ENCODE measurements around the gene EPHB1.
"Not testable (repeated sequence)": the region's sequence is repeated elsewhere in the genome, so short reads cannot be mapped to it uniquely, and the experiment has no call there.

EPHB1 gene

GRCh38 chr3:134776518-134776917, 18.5 kb upstream of the EPHB1 start:
- in situ Hi-C loops (cut with HindIII; ENCODE audit: low sequenced_read_pairs) = no loop called here

- in situ Hi-C loops (cut with HindIII; ENCODE audit: low sequenced_read_pairs) = no loop called here
These were observed 17.7 kb upstream of the EPHB1 start for GRCh38 chr3:134777341-134777740.

- in situ Hi-C loops (cut with HindIII; ENCODE audit: low sequenced_read_pairs) = not testable (repeated sequence)
These were observed 6.8 kb upstream of the EPHB1 start for GRCh38 chr3:134788283-134788682.

GRCh38 chr3:134790065-134790464, 5.0 kb upstream of the EPHB1 start:
- in situ Hi-C loops (cut with HindIII; ENCODE audit: low sequenced_read_pairs) = no loop called here

GRCh38 chr3:134791992-134792391, 3.1 kb upstream of the EPHB1 start:
- in situ Hi-C loops (cut with HindIII; ENCODE audit: low sequenced_read_pairs) = no loop called here

GRCh38 chr3:134792700-134793099, 2.4 kb upstream of the EPHB1 start:
- in situ Hi-C loops (cut with HindIII; ENCODE audit: low sequenced_read_pairs) = no loop called here

- in situ Hi-C loops (cut with HindIII; ENCODE audit: low sequenced_read_pairs) = no loop called here
These were observed 1.5 kb upstream of the EPHB1 start for GRCh38 chr3:134793562-134793961.

GRCh38 chr3:134794323-134794722, 737 bp upstream of the EPHB1 start:
- in situ Hi-C loops (cut with HindIII; ENCODE audit: low sequenced_read_pairs) = no loop called here

GRCh38 chr3:134795746-134796280, 753 bp downstream of the EPHB1 start:
- in situ Hi-C loops (cut with HindIII; ENCODE audit: low sequenced_read_pairs) = no loop called here

GRCh38 chr3:134796281-134797056, 1.4 kb downstream of the EPHB1 start:
- in situ Hi-C loops (cut with HindIII; ENCODE audit: low sequenced_read_pairs) = no loop called here

GRCh38 chr3:134797057-134797740, 2.1 kb downstream of the EPHB1 start:
- in situ Hi-C loops (cut with HindIII; ENCODE audit: low sequenced_read_pairs) = no loop called here

GRCh38 chr3:134797741-134798451, 2.8 kb downstream of the EPHB1 start:
- in situ Hi-C loops (cut with HindIII; ENCODE audit: low sequenced_read_pairs) = no loop called here

- in situ Hi-C loops (cut with HindIII; ENCODE audit: low sequenced_read_pairs) = no loop called here
These were observed 3.7 kb downstream of the EPHB1 start for GRCh38 chr3:134798681-134799311.

GRCh38 chr3:134799393-134799792, 4.3 kb downstream of the EPHB1 start:
- in situ Hi-C loops (cut with HindIII; ENCODE audit: low sequenced_read_pairs) = no loop called here

- in situ Hi-C loops (cut with HindIII; ENCODE audit: low sequenced_read_pairs) = no loop called here
These were observed 6.3 kb downstream of the EPHB1 start for GRCh38 chr3:134801204-134801958.

- in situ Hi-C loops (cut with HindIII; ENCODE audit: low sequenced_read_pairs) = no loop called here
These were observed 7.5 kb downstream of the EPHB1 start for GRCh38 chr3:134802428-134803050.

GRCh38 chr3:134803051-134803505, 8.0 kb downstream of the EPHB1 start:
- in situ Hi-C loops (cut with HindIII; ENCODE audit: low sequenced_read_pairs) = no loop called here

GRCh38 chr3:134803652-134804051, 8.6 kb downstream of the EPHB1 start:
- in situ Hi-C loops (cut with HindIII; ENCODE audit: low sequenced_read_pairs) = no loop called here

GRCh38 chr3:134804508-134805480, 9.7 kb downstream of the EPHB1 start:
- in situ Hi-C loops (cut with HindIII; ENCODE audit: low sequenced_read_pairs) = no loop called here

All from endothelial cell of hepatic sinusoid (primary cell).